Astrocyte (in vitro differentiated cells and primary cell): ENCODE measurements around the gene TMEM179. TPM values are rescaled to one million over a fixed set of nuclear protein-coding genes. Genes with fewer than 3 reads are reported as not detected.

Source experiments
- DNase-seq: peaks from one replicate; pipeline ENCODE4 v3.0.0-alpha.2; 2010; ENCODE audit warnings: low read depth
- FAIRE-seq: peaks from 2 replicates; lab custom pipeline; 2011; peaks lifted over from hg19 to GRCh38; lab: Jason Lieb, UNC
- H2AFZ ChIP-seq: 2 replicates; pipeline ENCODE4 v1.6.0; 2012; ENCODE audit warnings: low read depth, low read length, inconsistent platforms
- H3K27ac ChIP-seq: 2 replicates; pipeline ENCODE4 v1.5.1; 2011; ENCODE audit warnings: low read depth, low read length, inconsistent platforms
- H3K27me3 ChIP-seq: 2 replicates; pipeline ENCODE4 v1.6.0; 2011; ENCODE audit warnings: low read length, inconsistent platforms; ENCODE audit not compliant: insufficient read depth
- H3K36me3 ChIP-seq: 2 replicates; pipeline ENCODE4 v1.5.1; 2011; ENCODE audit warnings: low read length, inconsistent platforms; ENCODE audit not compliant: insufficient read depth
- H3K4me1 ChIP-seq: 2 replicates; pipeline ENCODE4 v1.5.1; 2011; ENCODE audit warnings: low read length, inconsistent platforms; ENCODE audit not compliant: insufficient read depth
- H3K4me2 ChIP-seq: 2 replicates; pipeline ENCODE4 v1.6.0; 2012; ENCODE audit warnings: low read length, inconsistent platforms
- H3K4me3 ChIP-seq: 2 replicates; pipeline ENCODE4 v1.5.1; 2011; ENCODE audit warnings: low read depth, mild to moderate bottlenecking, low read length, inconsistent platforms; ENCODE audit not compliant: insufficient read depth
- H3K79me2 ChIP-seq: 2 replicates; pipeline ENCODE4 v1.6.0; 2012; ENCODE audit warnings: mild to moderate bottlenecking, low read length, inconsistent platforms; ENCODE audit not compliant: insufficient read depth
- H3K9ac ChIP-seq: 2 replicates; pipeline ENCODE4 v1.6.0; 2012; ENCODE audit warnings: mild to moderate bottlenecking, low read length, inconsistent platforms
- H3K9me3 ChIP-seq: 2 replicates; pipeline ENCODE4 v1.5.1; 2012; ENCODE audit warnings: low read depth, mild to moderate bottlenecking, low read length, inconsistent platforms; ENCODE audit not compliant: insufficient read depth
- H4K20me1 ChIP-seq: 2 replicates; pipeline ENCODE4 v1.6.0; 2012; ENCODE audit warnings: low read length, inconsistent platforms; ENCODE audit not compliant: insufficient read depth
- H3K27ac Mint-ChIP-seq: one replicate; pipeline ENCODE4 v1.8.0; 2021; ENCODE audit warnings: mild to moderate bottlenecking, mixed read lengths; ENCODE audit not compliant: unreplicated experiment
- H3K27me3 Mint-ChIP-seq: one replicate; pipeline ENCODE4 v1.8.0; 2021; ENCODE audit warnings: low read depth, mixed read lengths; ENCODE audit not compliant: unreplicated experiment
- H3K36me3 Mint-ChIP-seq: one replicate; pipeline ENCODE4 v1.8.0; 2021; ENCODE audit warnings: low read depth, mixed read lengths; ENCODE audit not compliant: unreplicated experiment
- H3K4me1 Mint-ChIP-seq: one replicate; pipeline ENCODE4 v1.8.0; 2021; ENCODE audit warnings: low read depth, mixed read lengths; ENCODE audit not compliant: unreplicated experiment
- H3K4me3 Mint-ChIP-seq: one replicate; pipeline ENCODE4 v1.8.0; 2021; ENCODE audit warnings: mild to moderate bottlenecking, moderate library complexity, mixed read lengths; ENCODE audit not compliant: unreplicated experiment
- H3K9me3 Mint-ChIP-seq: one replicate; pipeline ENCODE4 v1.8.0; 2021; ENCODE audit warnings: mild to moderate bottlenecking, mixed read lengths; ENCODE audit not compliant: unreplicated experiment
- CTCF ChIP-seq: IDR thresholded peaks from 2 replicates; pipeline ENCODE4 v1.5.1; 2011; ENCODE audit warnings: low read depth, mild to moderate bottlenecking, inconsistent platforms, low read length, moderate library complexity; ENCODE audit not compliant: insufficient read depth
- EZH2 ChIP-seq: IDR thresholded peaks from 2 replicates; pipeline ENCODE4 v1.6.1; 2012; ENCODE audit warnings: mild to moderate bottlenecking, low read length, inconsistent platforms; ENCODE audit not compliant: insufficient read depth
- total RNA-seq: library from RNA; stranded (reverse); gene quantifications from 2 replicates; pipeline ENCODE4 v1.2.1, GENCODE V29; 2021

Gene TMEM179
- total RNA-seq, 1 donor from 2014 or later: 0.82 TPM

- DNase-seq (no peak), FAIRE-seq (no peak)
- no peak overlapping the region for H3K9ac ChIP-seq
Observed at GRCh38 chr14:104549536-104550339, 54.8 kb downstream of the TMEM179 start.

GRCh38 chr14:104548802-104549535 lies 55.6 kb downstream of the TMEM179 start:
- Histone ChIP-seq H3K4me1 (no peaks in the 10 kb centered on the region), H3K9ac (no peak overlapping the region), H3K4me3 (no peak overlapping the region), H3K27ac (no peak overlapping the region), H2AFZ (no peak overlapping the region), H3K9me3 (no peaks in the 10 kb centered on the region), H3K4me2 (no peak overlapping the region), H4K20me1 (no peaks in the 10 kb centered on the region), H3K36me3 (no peaks in the 10 kb centered on the region), H3K27me3 (peaks cover 6% of the 10 kb centered on the region), H3K79me2 (no peaks in the 10 kb centered on the region)
- no peak overlapping the region for H3K27ac Mint-ChIP-seq
- peaks cover 32% of the 10 kb centered on the region for H3K27me3 Mint-ChIP-seq
- TF ChIP-seq CTCF (no peak), EZH2 (no peak)
- DNase-seq (no peak), FAIRE-seq (no peak)
- no peak overlapping the region for H3K4me3 Mint-ChIP-seq
- no peaks in the 10 kb centered on the region for H3K36me3 Mint-ChIP-seq
- H3K9me3 Mint-ChIP-seq: no peaks in the 10 kb centered on the region
- no peaks in the 10 kb centered on the region for H3K4me1 Mint-ChIP-seq

More at GRCh38 chr14:104549536-104550339, 54.8 kb downstream of the TMEM179 start:
- Histone ChIP-seq H3K4me2 (no peak overlapping the region), H4K20me1 (no peaks in the 10 kb centered on the region), H3K36me3 (no peaks in the 10 kb centered on the region), H3K9me3 (no peaks in the 10 kb centered on the region), H3K79me2 (no peaks in the 10 kb centered on the region), H3K4me3 (no peak overlapping the region), H2AFZ (no peak overlapping the region), H3K27me3 (peaks cover 4% of the 10 kb centered on the region), H3K4me1 (no peaks in the 10 kb centered on the region), H3K27ac (no peak overlapping the region)
- Mint-ChIP-seq H3K4me1 (no peaks in the 10 kb centered on the region), H3K4me3 (no peak overlapping the region), H3K27ac (no peak overlapping the region), H3K27me3 (peaks cover 29% of the 10 kb centered on the region), H3K36me3 (no peaks in the 10 kb centered on the region), H3K9me3 (no peaks in the 10 kb centered on the region)
- TF ChIP-seq CTCF (no peak), EZH2 (no peak)
